T-helper 22 cell (primary cell): ENCODE data around the gene APOB.

Source experiments
- DNase-seq: peaks from one replicate; pipeline ENCODE4 v3.0.0-alpha.2; 2020; ENCODE audit warnings: low read depth

The APOB gene

GRCh38 chr2:21047141-21048009 is 3.5 kb upstream of the APOB start:
- DNase-seq: no peak

- no peak for DNase-seq
Observed at GRCh38 chr2:21046506-21046905, 2.6 kb upstream of the APOB start.

GRCh38 chr2:21044694-21045371 is 960 bp upstream of the APOB start:
- no peak for DNase-seq

GRCh38 chr2:21042958-21043743 is 722 bp downstream of the APOB start:
- DNase-seq: peak; percentile 7

GRCh38 chr2:21042708-21042957 is 1.2 kb downstream of the APOB start:
- no peak for DNase-seq

- no peak for DNase-seq
Observed at GRCh38 chr2:21041943-21042707, 1.7 kb downstream of the APOB start.

- DNase-seq: no peak
Observed at GRCh38 chr2:21041462-21041861, 2.4 kb downstream of the APOB start.

GRCh38 chr2:21040468-21041377 is 3.1 kb downstream of the APOB start:
- no peak for DNase-seq

- no peak for DNase-seq
Observed at GRCh38 chr2:21039979-21040467, 3.9 kb downstream of the APOB start.

- no peak for DNase-seq
Observed at GRCh38 chr2:21039080-21039556, 4.8 kb downstream of the APOB start.

GRCh38 chr2:21038403-21039073 is 5.3 kb downstream of the APOB start:
- no peak for DNase-seq

GRCh38 chr2:21037671-21038108 is 6.2 kb downstream of the APOB start:
- DNase-seq: no peak

GRCh38 chr2:21036708-21037670 is 6.9 kb downstream of the APOB start:
- no peak for DNase-seq

GRCh38 chr2:21035974-21036707 is 7.7 kb downstream of the APOB start:
- DNase-seq: no peak

- no peak for DNase-seq
Observed at GRCh38 chr2:21035282-21035973, 8.4 kb downstream of the APOB start.

GRCh38 chr2:21034972-21035279 is 8.9 kb downstream of the APOB start:
- DNase-seq: no peak

GRCh38 chr2:21034156-21034971 is 9.5 kb downstream of the APOB start:
- DNase-seq: no peak
